PC-3 (cell line): ENCODE measurements around the gene GIGYF1.

Experiments used
- CTCF ChIP-seq: fragments of 300-600 bp; sonication (generic); conservative IDR thresholded peaks from 2 replicates; pipeline ENCODE4 v1.5.1; 2017; ENCODE audit warnings: antibody characterized with exemption, low read depth, mild to moderate bottlenecking, low read length
- EZH2phosphoT487 ChIP-seq: fragments of 300-600 bp; sonication (generic); IDR thresholded peaks from 2 replicates; pipeline ENCODE4 v1.6.1; 2018; ENCODE audit warnings: mild to moderate bottlenecking, antibody characterized with exemption, low read length, borderline replicate concordance

- TF ChIP-seq CTCF: no peak
- TF ChIP-seq EZH2phosphoT487: no peak
Measured at GRCh38 chr7:100680576-100681271, 13.3 kb downstream of the GIGYF1 start.
